Upper lobe of left lung (tissue), 6 donors: ENCODE results near the gene MGST2. TPM values are rescaled to one million over a fixed set of nuclear protein-coding genes. Genes with fewer than 3 reads are reported as not detected.

Source experiments
- ATAC-seq, 2 donors: fragments of 200-7000 bp; cut with Tn5 transposase; one replicate each; pipeline ENCODE4 v1.9.1; 2022; ENCODE audit warnings: mild to moderate bottlenecking in 2 of 2, moderate library complexity in 2 of 2; ENCODE audit not compliant: low FRiP score in 2 of 2
- DNase-seq, 2 donors: peaks; one replicate each; pipeline ENCODE4 v3.0.0-alpha.2; 2019 to 2020
- H3K27ac ChIP-seq, 4 donors: fragments of 200-600 bp; sonication (generic); one replicate each; pipeline ENCODE4 v1.5.1; 2016 to 2019
- H3K27me3 ChIP-seq, 4 donors: fragments of 200-600 bp; sonication (generic); one replicate each; pipeline ENCODE4 v1.5.1; 2017 to 2019
- H3K36me3 ChIP-seq, 4 donors: fragments of 200-600 bp; sonication (generic); one replicate each; pipeline ENCODE4 v1.5.1; 2016 to 2019
- H3K4me1 ChIP-seq, 4 donors: fragments of 200-600 bp; sonication (generic); one replicate each; pipeline ENCODE4 v1.5.1; 2018 to 2019
- H3K4me3 ChIP-seq, 4 donors: fragments of 200-600 bp; sonication (generic); one replicate each; pipeline ENCODE4 v1.5.1; 2017 to 2019; ENCODE audit warnings: mild to moderate bottlenecking in 2 of 4, moderate library complexity in 1 of 4
- H3K9me3 ChIP-seq, 4 donors: fragments of 200-600 bp; sonication (generic); one replicate each; pipeline ENCODE4 v1.5.1; 2018 to 2019
- EP300 ChIP-seq, 4 donors: sonication (generic); formaldehyde crosslinking; IDR thresholded peaks; one replicate each; pipeline ENCODE4 v1.5.1; 2017; ENCODE audit warnings: antibody characterized with exemption in 4 of 4, control low read depth in 2 of 4
- POLR2A ChIP-seq, 4 donors: fragments of 450-650 bp; IDR thresholded peaks; one replicate each; pipeline ENCODE4 v1.5.1; 2016 to 2017; ENCODE audit warnings: antibody characterized with exemption in 4 of 4, mild to moderate bottlenecking in 2 of 4
- POLR2AphosphoS5 ChIP-seq, 2 donors: sonication (generic); formaldehyde crosslinking; IDR thresholded peaks; one replicate each; pipeline ENCODE4 v1.5.1; 2017; ENCODE audit warnings: antibody characterized with exemption in 2 of 2
- WGBS, 2 donors: methylation state at CpG; one replicate each; pipeline ENCODE4 v1.1.5; 2017 to 2018; 5-methylcytosine and 5-hydroxymethylcytosine counted together
- total RNA-seq, 6 donors: library from RNA; depleted of rRNA in 4 of 6; stranded (reverse); fragments of >200 nt in 4 of 6; gene quantifications; one replicate each; pipeline versions ENCODE4 v1.1.0 to v1.2.1, GENCODE V29; 2016 to 2021
- TF ChIP-seq, protein P1 (sequence below), 6 experiments: fragments of 450-650 bp in 4 of 6; fragments of 200-600 bp in 2 of 6; sonication (generic) in 2 of 6; IDR thresholded peaks; one replicate each; pipeline ENCODE4 v1.5.1; 2016 to 2019; ENCODE audit warnings: antibody characterized with exemption in 6 of 6
- donor health status: DM: no; HTN: no; CAD: no; lungs with moderate emphysema.
- donor health status: DM: no; HTN: yes; CAD: no; lungs with severe emphysema.

The MGST2 gene
- total RNA-seq, 6 donors from 2014 or later = 12.6 to 64.0 (median 39.1) TPM

DNA sequence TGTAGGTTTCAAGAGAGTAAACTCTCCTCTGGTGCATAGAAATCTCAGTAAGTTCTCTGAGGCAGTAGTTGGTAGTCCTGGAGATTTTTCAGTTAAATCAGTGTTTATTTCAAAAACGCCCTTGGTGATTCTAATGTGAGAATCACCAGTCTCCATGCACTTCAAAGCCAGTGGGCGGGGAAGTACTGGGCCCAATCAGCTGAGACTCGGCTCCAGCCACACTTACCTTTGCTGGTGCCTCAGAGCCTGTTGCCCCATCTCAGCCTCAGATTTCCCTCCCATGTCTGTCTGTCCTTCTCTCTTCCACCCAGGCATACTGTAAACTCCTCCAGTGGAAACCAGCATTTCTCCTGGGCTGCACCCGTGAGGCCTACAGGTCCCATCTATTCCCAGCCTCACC lies 7.4 kb upstream of the MGST2 start:
- no peaks in the 10 kb centered on the region for H3K27me3 ChIP-seq
- no peak for TF ChIP-seq EP300 (IDR thresholded peaks at IDR 0.05)
- TF ChIP-seq, protein P1, sequence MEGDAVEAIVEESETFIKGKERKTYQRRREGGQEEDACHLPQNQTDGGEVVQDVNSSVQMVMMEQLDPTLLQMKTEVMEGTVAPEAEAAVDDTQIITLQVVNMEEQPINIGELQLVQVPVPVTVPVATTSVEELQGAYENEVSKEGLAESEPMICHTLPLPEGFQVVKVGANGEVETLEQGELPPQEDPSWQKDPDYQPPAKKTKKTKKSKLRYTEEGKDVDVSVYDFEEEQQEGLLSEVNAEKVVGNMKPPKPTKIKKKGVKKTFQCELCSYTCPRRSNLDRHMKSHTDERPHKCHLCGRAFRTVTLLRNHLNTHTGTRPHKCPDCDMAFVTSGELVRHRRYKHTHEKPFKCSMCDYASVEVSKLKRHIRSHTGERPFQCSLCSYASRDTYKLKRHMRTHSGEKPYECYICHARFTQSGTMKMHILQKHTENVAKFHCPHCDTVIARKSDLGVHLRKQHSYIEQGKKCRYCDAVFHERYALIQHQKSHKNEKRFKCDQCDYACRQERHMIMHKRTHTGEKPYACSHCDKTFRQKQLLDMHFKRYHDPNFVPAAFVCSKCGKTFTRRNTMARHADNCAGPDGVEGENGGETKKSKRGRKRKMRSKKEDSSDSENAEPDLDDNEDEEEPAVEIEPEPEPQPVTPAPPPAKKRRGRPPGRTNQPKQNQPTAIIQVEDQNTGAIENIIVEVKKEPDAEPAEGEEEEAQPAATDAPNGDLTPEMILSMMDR (IDR thresholded peaks at IDR 0.05) = no peak
- no peak for TF ChIP-seq POLR2A (IDR thresholded peaks at IDR 0.05)
- no peaks in the 10 kb centered on the region for H3K9me3 ChIP-seq
- H3K4me3 ChIP-seq = no peak overlapping the region
- DNase-seq (no peak), ATAC-seq (no peak)
- H3K27ac ChIP-seq = peak overlapping the region in 1 of 4 donors; percentile 30
- H3K4me1 ChIP-seq = peaks cover 13 to 26% (median 19%) of the 10 kb centered on the region in 4 donors
- no peaks in the 10 kb centered on the region for H3K36me3 ChIP-seq
- 75 to 82% methylated on average over 4 of the region's 4 CpGs for WGBS, 2 donors

DNA sequence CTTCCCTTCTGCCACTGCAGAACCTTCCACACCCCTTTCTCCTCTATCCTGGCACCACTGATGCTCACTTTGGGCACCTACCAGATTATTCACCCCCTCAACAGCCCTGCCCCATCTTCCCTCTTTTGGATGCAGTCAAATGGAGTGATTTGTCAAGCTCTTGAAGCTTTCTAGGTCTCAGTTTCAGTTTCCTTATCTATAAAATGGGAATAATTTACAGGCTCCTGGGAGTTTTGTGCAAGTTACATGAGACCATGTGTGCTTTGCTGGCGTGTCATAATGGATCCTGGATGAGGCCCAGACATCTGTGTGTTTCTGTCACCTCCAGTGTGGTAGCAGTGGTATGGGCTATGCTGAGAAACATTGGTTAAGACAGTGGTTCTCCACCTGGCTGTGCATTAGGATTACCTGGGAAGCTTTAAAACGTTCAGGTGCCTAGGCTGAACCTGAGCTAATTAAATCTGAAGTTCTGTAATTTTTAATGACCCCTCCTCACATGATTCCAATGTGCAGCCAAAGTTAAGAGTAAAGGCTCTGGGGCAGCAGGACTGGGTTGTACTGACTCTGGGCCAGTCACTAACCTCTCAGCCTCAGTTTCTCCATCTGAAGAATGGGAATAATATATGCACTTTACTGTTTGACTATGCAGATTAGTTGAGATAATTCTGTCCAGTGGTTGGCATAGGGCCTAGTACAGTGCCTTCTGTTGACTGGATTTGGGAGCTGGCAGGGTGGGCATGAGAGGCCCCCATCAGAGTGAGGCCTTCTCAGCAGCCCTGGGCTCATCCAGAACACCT lies 6.8 kb upstream of the MGST2 start:
- no peaks in the 10 kb centered on the region for H3K9me3 ChIP-seq
- DNase-seq = no peak
- H3K4me3 ChIP-seq = no peak overlapping the region
- H3K27me3 ChIP-seq = no peaks in the 10 kb centered on the region
- whole genome bisulfite sequencing, 2 donors = 89 to 100% methylated on average over 1 to 2 of the region's 2 CpGs
- TF ChIP-seq, protein P1 (IDR thresholded peaks at IDR 0.05) = no peak
- TF ChIP-seq POLR2A (IDR thresholded peaks at IDR 0.05) (no peak), POLR2AphosphoS5 (IDR thresholded peaks at IDR 0.05) (no peak), EP300 (IDR thresholded peaks at IDR 0.05) (no peak)
- no peaks in the 10 kb centered on the region for H3K36me3 ChIP-seq
- peaks cover 13 to 26% (median 19%) of the 10 kb centered on the region in 4 donors for H3K4me1 ChIP-seq
- ATAC-seq = no peak
- no peak overlapping the region for H3K27ac ChIP-seq

DNA sequence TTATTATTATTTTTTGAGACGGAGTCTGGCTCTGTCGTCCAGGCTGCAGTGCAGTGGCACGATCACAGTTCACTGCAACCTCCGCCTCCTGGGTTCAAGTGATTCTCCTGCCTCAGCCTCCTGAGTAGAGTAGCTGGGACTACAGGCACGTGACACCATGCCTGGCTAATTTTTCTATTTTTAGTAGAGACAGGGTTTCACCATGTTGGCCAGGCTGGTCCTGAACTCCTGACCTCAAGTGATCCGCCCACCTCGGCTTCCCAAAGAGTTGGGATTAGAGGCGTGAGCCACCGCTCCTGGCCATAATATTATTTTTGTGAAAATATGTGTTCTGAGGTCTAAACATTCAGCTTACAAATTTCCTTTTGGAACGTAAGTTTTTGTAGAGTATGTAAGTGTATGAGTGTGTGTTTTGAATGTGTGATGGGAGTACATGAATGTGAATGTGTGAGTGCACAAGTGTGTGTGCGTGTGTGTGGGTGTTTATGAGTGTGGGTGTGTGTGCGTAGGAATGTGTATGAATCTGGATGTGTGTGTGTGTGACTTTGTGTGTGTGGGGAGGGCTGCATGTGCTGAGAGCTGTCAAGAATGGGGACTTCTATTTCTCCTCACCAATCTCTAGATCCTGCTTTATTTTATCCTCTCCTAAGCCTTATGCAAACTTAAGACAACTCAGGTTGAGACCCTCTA lies 5.7 kb upstream of the MGST2 start:
- Histone ChIP-seq H3K4me3 (no peak overlapping the region), H3K36me3 (no peaks in the 10 kb centered on the region), H3K27ac (peak overlapping the region in 1 of 4 donors; percentile 49), H3K9me3 (no peaks in the 10 kb centered on the region), H3K4me1 (peaks cover 13 to 29% (median 21%) of the 10 kb centered on the region in 4 donors), H3K27me3 (no peaks in the 10 kb centered on the region)
- ATAC-seq (no peak), DNase-seq (no peak)
- 93 to 94% methylated on average over 12 of the region's 12 CpGs for WGBS, 2 donors
- TF ChIP-seq POLR2A (IDR thresholded peaks at IDR 0.05) (no peak), POLR2AphosphoS5 (IDR thresholded peaks at IDR 0.05) (no peak)

DNA sequence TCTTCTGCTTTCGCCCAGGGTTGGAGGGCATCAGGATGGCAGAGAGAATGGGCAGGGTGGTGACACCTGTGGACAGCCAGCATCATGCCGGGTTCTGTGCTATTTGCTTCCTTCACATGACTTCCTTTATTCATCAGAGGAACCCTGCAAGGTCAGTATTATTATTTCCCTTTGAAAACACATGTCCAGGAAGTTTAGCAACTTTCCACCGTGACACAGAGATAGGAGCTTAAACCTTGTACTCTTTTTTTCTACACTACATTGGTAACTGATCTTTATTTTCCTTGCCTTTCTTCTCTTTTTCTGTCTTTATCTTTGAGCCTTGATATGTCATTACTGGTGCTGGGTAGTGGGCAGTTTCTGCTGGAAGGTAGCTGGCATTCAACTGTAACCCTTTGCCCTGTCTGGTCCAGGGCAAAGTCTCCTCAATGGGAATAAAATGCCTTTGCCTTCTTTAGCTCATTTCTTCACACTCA lies 5.0 kb upstream of the MGST2 start:
- Histone ChIP-seq H3K27ac (peak overlapping the region in 2 of 4 donors; percentile 29 to 49), H3K27me3 (no peaks in the 10 kb centered on the region), H3K9me3 (no peaks in the 10 kb centered on the region), H3K36me3 (no peaks in the 10 kb centered on the region), H3K4me1 (peaks cover 20 to 35% (median 27%) of the 10 kb centered on the region in 4 donors), H3K4me3 (no peak overlapping the region)
- TF ChIP-seq POLR2AphosphoS5 (IDR thresholded peaks at IDR 0.05) (no peak), POLR2A (IDR thresholded peaks at IDR 0.05) (no peak), EP300 (IDR thresholded peaks at IDR 0.05) (no peak)
- TF ChIP-seq, protein P1 (IDR thresholded peaks at IDR 0.05) = no peak
- ATAC-seq (peak in 1 of 2 donors; percentile 37), DNase-seq (no peak)
- WGBS, 2 donors = 47 to 51% methylated on average over 3 of the region's 3 CpGs

DNA sequence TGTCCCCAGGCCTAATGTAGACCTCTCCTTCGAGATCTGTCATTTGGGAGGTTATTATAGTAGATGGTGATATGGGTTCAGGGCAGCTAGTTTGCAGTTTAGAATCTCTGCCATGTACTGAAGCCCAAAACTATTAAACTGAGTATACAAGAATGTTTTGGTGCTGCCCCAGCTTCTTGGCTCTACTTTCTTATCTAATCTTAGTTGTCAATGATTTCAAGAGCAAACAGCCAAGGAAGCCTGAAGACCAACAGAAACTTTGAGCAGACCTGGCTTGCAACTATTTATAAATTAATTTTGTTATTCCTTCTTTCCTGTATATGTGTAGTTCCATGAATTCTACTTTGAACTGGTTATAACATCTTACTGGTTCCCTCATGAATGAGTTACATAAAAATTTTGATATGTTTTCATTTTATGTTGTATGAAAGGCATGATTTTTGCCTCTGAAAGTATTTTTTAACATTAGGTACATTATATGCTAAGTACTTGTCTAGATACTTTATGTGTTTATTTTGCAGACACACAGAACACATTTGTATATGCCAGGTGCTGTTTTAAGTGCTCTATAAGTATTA lies 2.0 kb upstream of the MGST2 start:
- Histone ChIP-seq H3K36me3 (no peaks in the 10 kb centered on the region), H3K27ac (no peak overlapping the region), H3K27me3 (no peaks in the 10 kb centered on the region), H3K4me1 (peaks cover 18 to 35% (median 27%) of the 10 kb centered on the region in 4 donors), H3K4me3 (no peak overlapping the region), H3K9me3 (no peaks in the 10 kb centered on the region)
- DNase-seq = no peak
- 79 to 85% methylated on average over 1 of the region's 1 CpG for WGBS, 2 donors
- TF ChIP-seq POLR2A (IDR thresholded peaks at IDR 0.05) (no peak), POLR2AphosphoS5 (IDR thresholded peaks at IDR 0.05) (no peak), EP300 (IDR thresholded peaks at IDR 0.05) (no peak)
- TF ChIP-seq, protein P1 (IDR thresholded peaks at IDR 0.05) = no peak
- no peak for ATAC-seq
